H9 (cell line): ENCODE measurements around the gene TFDP1. TPM values are rescaled to one million over a fixed set of nuclear protein-coding genes. Genes with fewer than 3 reads are reported as not detected.

Experiments used
- DNase-seq: peaks from one replicate; pipeline ENCODE4 v3.0.0-alpha.2; 2017
- H2AFZ ChIP-seq: one replicate; pipeline ENCODE4 v1.6.1; 2013; ENCODE audit warnings: mild to moderate bottlenecking, low read length, control low read depth, moderate library complexity
- H2AK5ac ChIP-seq: 2 replicates; pipeline ENCODE4 v1.6.1; 2013; ENCODE audit warnings: low read length, control low read depth, mixed read lengths; ENCODE audit not compliant: insufficient read length
- H2BK120ac ChIP-seq: one replicate; pipeline ENCODE4 v1.6.1; 2013; ENCODE audit warnings: low read depth, mild to moderate bottlenecking, low read length, control low read depth, inconsistent platforms; ENCODE audit not compliant: poor library complexity, severe bottlenecking
- H2BK12ac ChIP-seq: 2 replicates; pipeline ENCODE4 v1.6.1; 2013; ENCODE audit warnings: low read length, control low read depth, mixed read lengths, low read depth; ENCODE audit not compliant: insufficient read length
- H2BK15ac ChIP-seq: 2 replicates; pipeline ENCODE4 v1.6.1; 2013; ENCODE audit warnings: low read depth, low read length, control low read depth
- H2BK20ac ChIP-seq: one replicate; pipeline ENCODE4 v1.6.1; 2013; ENCODE audit warnings: low read depth, mild to moderate bottlenecking, low read length, control low read depth, inconsistent platforms; ENCODE audit not compliant: poor library complexity, severe bottlenecking
- H2BK5ac ChIP-seq: 2 replicates; pipeline ENCODE4 v1.6.1; 2013; ENCODE audit warnings: low read length, control low read depth, mixed read lengths; ENCODE audit not compliant: insufficient read length
- H3K14ac ChIP-seq: 2 replicates; pipeline ENCODE4 v1.6.1; 2013; ENCODE audit warnings: low read length, control low read depth; ENCODE audit not compliant: insufficient read depth
- H3K18ac ChIP-seq: 2 replicates; pipeline ENCODE4 v1.6.1; 2013; ENCODE audit warnings: low read depth, mild to moderate bottlenecking, mixed read lengths, low read length, control low read depth; ENCODE audit not compliant: insufficient read length
- H3K23ac ChIP-seq: 2 replicates; pipeline ENCODE4 v1.6.1; 2013; ENCODE audit warnings: low read length, control low read depth, mixed read lengths, low read depth; ENCODE audit not compliant: insufficient read length
- H3K23me2 ChIP-seq: 2 replicates; pipeline ENCODE4 v1.6.1; 2013; ENCODE audit warnings: low read depth, mild to moderate bottlenecking, mixed read lengths, low read length, control low read depth; ENCODE audit not compliant: insufficient read length, poor library complexity, severe bottlenecking
- H3K27ac ChIP-seq: 2 replicates; pipeline ENCODE4 v1.5.1; 2013; ENCODE audit warnings: low read length, control low read depth, mixed read lengths, low read depth; ENCODE audit not compliant: insufficient read length
- H3K27me3 ChIP-seq: 2 replicates; pipeline ENCODE4 v1.6.1; 2013; ENCODE audit warnings: low read length, control low read depth, inconsistent platforms; ENCODE audit not compliant: insufficient read depth
- H3K4ac ChIP-seq: 2 replicates; pipeline ENCODE4 v1.6.1; 2013; ENCODE audit warnings: low read depth, mild to moderate bottlenecking, control low read depth, inconsistent platforms, low read length, moderate library complexity
- H3K4me1 ChIP-seq: 2 replicates; pipeline ENCODE4 v1.6.1; 2013; ENCODE audit warnings: low read length, control low read depth, inconsistent platforms; ENCODE audit not compliant: insufficient read depth
- H3K4me2 ChIP-seq: 2 replicates; pipeline ENCODE4 v1.6.1; 2013; ENCODE audit warnings: low read length, control low read depth, mixed read lengths; ENCODE audit not compliant: insufficient read length, insufficient read depth
- H3K56ac ChIP-seq: 2 replicates; pipeline ENCODE4 v1.6.1; 2013; ENCODE audit warnings: low read depth, mild to moderate bottlenecking, mixed read lengths, low read length, control low read depth; ENCODE audit not compliant: insufficient read length
- H3K79me1 ChIP-seq: 2 replicates; pipeline ENCODE4 v1.6.1; 2013; ENCODE audit warnings: low read depth, mild to moderate bottlenecking, moderate library complexity, low read length, control low read depth, inconsistent platforms; ENCODE audit not compliant: insufficient read depth, poor library complexity, severe bottlenecking
- H3K79me2 ChIP-seq: 2 replicates; pipeline ENCODE4 v1.6.1; 2013; ENCODE audit warnings: low read length, control low read depth, inconsistent platforms; ENCODE audit not compliant: insufficient read depth
- H3K9ac ChIP-seq: 2 replicates; pipeline ENCODE4 v1.6.1; 2013; ENCODE audit warnings: low read length, control low read depth, mixed read lengths; ENCODE audit not compliant: insufficient read length; ENCODE audit errors: extremely low read depth
- H3K9me3 ChIP-seq: one replicate; pipeline ENCODE4 v1.6.1; 2013; ENCODE audit warnings: low read depth, low read length, inconsistent platforms; ENCODE audit not compliant: control insufficient read depth
- H3T11ph ChIP-seq: one replicate; pipeline ENCODE4 v1.6.1; 2013; ENCODE audit warnings: mild to moderate bottlenecking, low read length, control low read depth, inconsistent platforms
- H4K20me1 ChIP-seq: one replicate; pipeline ENCODE4 v1.6.1; 2013; ENCODE audit not compliant: control insufficient read depth, insufficient read length, insufficient read depth
- H4K5ac ChIP-seq: 2 replicates; pipeline ENCODE4 v1.6.1; 2013; ENCODE audit warnings: low read depth, mild to moderate bottlenecking, mixed read lengths, low read length, control low read depth; ENCODE audit not compliant: insufficient read length
- H4K8ac ChIP-seq: replicated peaks from 2 replicates; pipeline ENCODE4 v1.6.1; 2013; ENCODE audit warnings: low read length, control low read depth, mixed read lengths, low read depth; ENCODE audit not compliant: insufficient read length
- H4K91ac ChIP-seq: 2 replicates; pipeline ENCODE4 v1.6.1; 2013; ENCODE audit warnings: low read depth, mild to moderate bottlenecking, moderate library complexity, mixed read lengths, low read length, control low read depth; ENCODE audit not compliant: insufficient read length
- H3K27ac Mint-ChIP-seq, 3 experiments: 2 replicates in 2 of 3; 3 replicates in 1 of 3; pipeline ENCODE4 v1.8.0; 2020 to 2021; ENCODE audit warnings: mixed read lengths in 3 of 3, mild to moderate bottlenecking in 1 of 3, moderate library complexity in 1 of 3
- H3K27me3 Mint-ChIP-seq: 2 replicates; pipeline ENCODE4 v1.8.0; 2021; ENCODE audit warnings: low read depth, mild to moderate bottlenecking, moderate library complexity, mixed read lengths
- H3K36me3 Mint-ChIP-seq, 3 experiments: 2 replicates in 2 of 3; 3 replicates in 1 of 3; pipeline ENCODE4 v1.8.0; 2020 to 2021; ENCODE audit warnings: low read depth in 3 of 3, mixed read lengths in 3 of 3; ENCODE audit not compliant: insufficient read depth in 1 of 3
- H3K4me1 Mint-ChIP-seq, 2 experiments: 2 replicates each; pipeline ENCODE4 v1.8.0; 2020; ENCODE audit warnings: mixed read lengths in 2 of 2
- H3K4me3 Mint-ChIP-seq, 2 experiments: 2 replicates in 1 of 2; 3 replicates in 1 of 2; pipeline ENCODE4 v1.8.0; 2020 to 2021; ENCODE audit warnings: mild to moderate bottlenecking in 2 of 2, mixed read lengths in 2 of 2, moderate library complexity in 1 of 2
- H3K9me3 Mint-ChIP-seq, 2 experiments: 2 replicates in 1 of 2; 3 replicates in 1 of 2; pipeline ENCODE4 v1.8.0; 2020; ENCODE audit warnings: mild to moderate bottlenecking in 2 of 2, mixed read lengths in 2 of 2, moderate library complexity in 1 of 2
- WGBS: extraction: QIAGEN DNeasy Blood & Tissue Kit; methylation state at CpG from one replicate; pipeline ENCODE4 v1.1.7; 2013; ENCODE audit warnings: missing lambda C conversion rate, low lambda C conversion rate, mixed read lengths; ENCODE audit not compliant: insufficient read length; ENCODE audit errors: extremely low coverage; 5-methylcytosine and 5-hydroxymethylcytosine counted together
- total RNA-seq: library from RNA; stranded (reverse); gene quantifications from 2 replicates; pipeline ENCODE4 v1.2.1, GENCODE V29; 2021
- TF ChIP-seq, protein P1 (sequence below): fragments of 200-600 bp; sonication (generic); conservative IDR thresholded peaks from 3 replicates; pipeline ENCODE4 v1.8.0; 2021; ENCODE audit warnings: antibody characterized with exemption, mild to moderate bottlenecking

TFDP1 gene
- total RNA-seq, 1 experiment from 2014 or later: 111 TPM

DNA sequence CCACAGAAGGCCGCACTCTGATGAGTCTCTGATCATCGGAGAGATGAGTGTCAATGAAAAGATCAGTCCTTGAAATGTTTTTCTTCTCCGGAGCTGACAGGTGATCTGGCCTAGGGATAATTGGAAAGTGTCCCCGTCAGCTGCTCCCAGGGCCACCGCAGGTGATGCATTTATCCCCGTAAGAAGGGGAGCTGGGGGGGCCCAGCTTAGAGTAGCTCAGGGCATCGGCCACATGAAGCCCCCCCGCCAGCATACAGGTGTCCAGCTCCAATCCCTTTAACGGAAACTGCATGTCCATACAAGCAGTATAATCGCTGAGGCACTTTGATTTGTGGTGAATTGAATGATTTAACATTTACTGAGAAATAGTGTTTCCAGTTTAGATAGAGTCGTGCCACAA, 45.7 kb downstream of the TFDP1 start:
- TF ChIP-seq, protein P1, sequence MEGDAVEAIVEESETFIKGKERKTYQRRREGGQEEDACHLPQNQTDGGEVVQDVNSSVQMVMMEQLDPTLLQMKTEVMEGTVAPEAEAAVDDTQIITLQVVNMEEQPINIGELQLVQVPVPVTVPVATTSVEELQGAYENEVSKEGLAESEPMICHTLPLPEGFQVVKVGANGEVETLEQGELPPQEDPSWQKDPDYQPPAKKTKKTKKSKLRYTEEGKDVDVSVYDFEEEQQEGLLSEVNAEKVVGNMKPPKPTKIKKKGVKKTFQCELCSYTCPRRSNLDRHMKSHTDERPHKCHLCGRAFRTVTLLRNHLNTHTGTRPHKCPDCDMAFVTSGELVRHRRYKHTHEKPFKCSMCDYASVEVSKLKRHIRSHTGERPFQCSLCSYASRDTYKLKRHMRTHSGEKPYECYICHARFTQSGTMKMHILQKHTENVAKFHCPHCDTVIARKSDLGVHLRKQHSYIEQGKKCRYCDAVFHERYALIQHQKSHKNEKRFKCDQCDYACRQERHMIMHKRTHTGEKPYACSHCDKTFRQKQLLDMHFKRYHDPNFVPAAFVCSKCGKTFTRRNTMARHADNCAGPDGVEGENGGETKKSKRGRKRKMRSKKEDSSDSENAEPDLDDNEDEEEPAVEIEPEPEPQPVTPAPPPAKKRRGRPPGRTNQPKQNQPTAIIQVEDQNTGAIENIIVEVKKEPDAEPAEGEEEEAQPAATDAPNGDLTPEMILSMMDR: no peak
- H3K4me1 ChIP-seq: no peaks in the 10 kb centered on the region
- H2BK5ac ChIP-seq: no peak overlapping the region
- no peak overlapping the region for H3K56ac ChIP-seq
- no peaks in the 10 kb centered on the region; the same call in 1 of the 2 replicates for H3K79me2 ChIP-seq
- H4K20me1 ChIP-seq: no peaks in the 10 kb centered on the region
- H3K4ac ChIP-seq: no peak overlapping the region
- no peak for DNase-seq
- Mint-ChIP-seq H3K4me3 (no peak overlapping the region), H3K27ac (peak overlapping the region in 2 of 3 experiments; percentile 70 to 79; a peak in 3 of 7 replicates), H3K9me3 (peaks cover 2 to 3% of the 10 kb centered on the region in 2 experiments; a peak in 3 of 5 replicates), H3K4me1 (0 out of 4 replicates have a peak, but pooled peaks cover 0 to 2% of the 10 kb centered on the region in 2 experiments), H3K27me3 (no peaks in the 10 kb centered on the region), H3K36me3 (peaks cover 49 to 89% (median 72%) of the 10 kb centered on the region in 3 experiments; a peak in 6 of 7 replicates)
- no peak overlapping the region for H3K18ac ChIP-seq
- H3K23ac ChIP-seq: no peak overlapping the region
- no peak overlapping the region for H3K27ac ChIP-seq
- H3K4me2 ChIP-seq: no peak overlapping the region
- H4K5ac ChIP-seq: no peak overlapping the region
- H2BK15ac ChIP-seq: no peak overlapping the region
- H3T11ph ChIP-seq: no peak overlapping the region
- no peaks in the 10 kb centered on the region for H3K79me1 ChIP-seq
- no peaks in the 10 kb centered on the region for H3K23me2 ChIP-seq
- no peaks in the 10 kb centered on the region for H3K9me3 ChIP-seq
- H2BK12ac ChIP-seq: no peak overlapping the region
- H3K14ac ChIP-seq: no peak overlapping the region
- no peak overlapping the region for H2BK20ac ChIP-seq
- no peak overlapping the region for H3K9ac ChIP-seq
- no peak overlapping the region for H2AK5ac ChIP-seq
- H3K27me3 ChIP-seq: no peaks in the 10 kb centered on the region
- no peak overlapping the region for H4K91ac ChIP-seq
- H2BK120ac ChIP-seq: no peak overlapping the region
- H4K8ac ChIP-seq: no peak overlapping the region
- H2AFZ ChIP-seq: no peak overlapping the region
- WGBS: no CpG with 5 or more reads among the region's 11 CpGs
